T-helper 1 cell (primary cell): ENCODE results near the gene TNFRSF1B.
A peak's percentile ranks its signal among the peaks of the same experiment; 100 is the strongest.

Experiments
- DNase-seq, 5 donors: peaks; one replicate each; pipeline ENCODE4 v3.0.0-alpha.2; 2012 to 2020

The TNFRSF1B gene

DNA sequence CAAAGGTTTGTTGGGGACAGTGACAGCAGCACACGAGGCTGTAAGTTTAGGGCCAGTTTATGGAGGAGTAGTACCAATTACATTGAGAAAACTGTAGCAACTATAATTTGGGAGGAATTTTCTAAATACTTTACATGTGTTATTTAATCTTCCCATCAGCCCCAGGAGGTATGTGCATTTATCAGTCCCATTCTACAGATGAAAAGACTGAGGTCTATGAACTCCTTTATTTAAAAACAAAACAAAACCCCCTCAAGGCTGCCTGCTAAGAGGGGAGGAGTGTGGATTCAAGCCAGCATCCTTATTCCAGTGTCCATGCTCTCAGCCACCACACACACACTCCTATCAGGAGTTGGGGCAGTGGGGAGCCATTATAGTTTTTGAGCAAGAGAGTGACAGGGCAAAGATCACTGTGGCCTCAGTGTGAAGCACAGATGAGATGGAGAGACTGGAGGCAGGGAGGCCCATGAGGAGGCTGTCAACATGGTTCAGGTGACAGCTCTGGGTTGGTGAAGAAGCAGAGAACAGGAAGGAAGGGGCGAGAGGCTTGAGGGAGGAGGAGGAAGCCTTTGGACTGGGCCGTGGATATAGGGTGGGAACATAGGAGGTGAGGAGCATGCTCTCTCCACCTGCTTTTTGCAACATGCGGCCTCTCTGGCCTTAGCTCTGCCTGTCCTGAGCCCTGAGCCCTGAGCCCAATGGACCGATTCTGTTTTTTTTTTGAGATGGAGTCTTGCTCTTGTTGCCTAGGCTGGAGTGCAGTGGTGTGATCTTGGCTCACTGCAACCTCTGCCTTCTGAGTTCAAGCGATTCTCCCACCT is 9.7 kb downstream of the TNFRSF1B start:
- DNase-seq, result no peak

DNA sequence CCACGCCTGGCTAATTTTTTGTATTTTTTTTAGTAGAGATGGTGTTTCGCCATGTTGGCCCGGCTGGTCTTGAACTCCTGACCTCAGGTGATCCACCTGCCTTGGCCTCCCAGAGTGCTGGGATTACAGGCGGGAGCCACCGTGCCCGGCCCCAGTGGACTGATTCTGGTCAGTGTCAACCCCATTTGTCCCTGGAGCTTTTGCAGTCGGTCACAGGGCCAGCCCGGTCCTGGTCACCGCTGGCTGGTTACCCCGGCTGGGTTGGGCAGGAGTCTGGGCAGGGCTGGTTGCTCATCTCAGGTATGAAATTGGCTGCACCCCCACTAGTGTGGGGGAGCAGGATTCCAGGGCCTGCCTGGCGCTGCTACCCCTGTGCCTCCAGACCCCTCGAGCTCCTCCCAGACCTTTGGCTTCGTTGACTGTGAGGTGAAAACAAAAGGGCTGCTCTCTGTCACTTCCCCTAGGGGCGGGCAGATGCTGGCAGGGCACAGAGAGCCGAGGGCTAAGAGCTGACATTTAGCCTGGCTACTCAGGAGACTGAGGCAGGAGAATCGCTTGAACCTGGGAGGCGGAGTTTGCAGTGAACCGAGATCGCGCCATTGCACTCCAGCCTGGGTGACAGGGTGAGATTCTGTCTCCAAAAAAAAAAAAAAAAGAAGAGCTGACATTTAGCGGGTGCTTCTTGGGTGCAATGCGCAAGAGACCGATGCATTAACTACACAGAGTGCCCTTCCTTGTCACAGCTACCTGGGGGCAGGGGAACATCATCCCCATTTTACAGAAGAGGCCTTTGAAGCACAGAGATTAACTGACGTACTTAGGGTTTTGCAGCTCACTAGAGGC is 10.6 kb downstream of the TNFRSF1B start:
- DNase-seq, result peak in 1 of 5 donors; percentile 42

DNA sequence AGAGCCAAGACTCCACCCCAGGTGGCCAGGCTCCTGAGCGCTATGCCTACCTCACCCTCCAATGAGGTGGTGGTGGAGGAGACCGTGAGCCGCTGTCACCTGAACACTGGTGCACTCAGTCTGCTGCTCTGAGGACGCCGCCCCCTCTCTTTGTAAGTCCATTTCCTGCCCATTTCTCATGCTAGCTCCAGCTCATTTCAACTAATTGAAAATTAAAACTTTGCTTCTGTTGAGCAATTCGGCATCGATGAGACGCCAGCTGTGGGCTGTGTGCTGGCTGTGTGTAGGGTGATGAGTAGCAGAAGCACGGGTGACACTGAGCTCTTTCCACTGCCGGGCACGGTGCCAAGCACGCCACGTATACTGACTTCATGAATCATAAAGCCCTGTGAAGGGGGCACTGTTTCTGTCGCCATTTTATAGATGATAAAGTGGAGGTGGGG is 11.2 kb downstream of the TNFRSF1B start:
- DNase-seq, result peak; percentile 77 to 87 (median 83)

DNA sequence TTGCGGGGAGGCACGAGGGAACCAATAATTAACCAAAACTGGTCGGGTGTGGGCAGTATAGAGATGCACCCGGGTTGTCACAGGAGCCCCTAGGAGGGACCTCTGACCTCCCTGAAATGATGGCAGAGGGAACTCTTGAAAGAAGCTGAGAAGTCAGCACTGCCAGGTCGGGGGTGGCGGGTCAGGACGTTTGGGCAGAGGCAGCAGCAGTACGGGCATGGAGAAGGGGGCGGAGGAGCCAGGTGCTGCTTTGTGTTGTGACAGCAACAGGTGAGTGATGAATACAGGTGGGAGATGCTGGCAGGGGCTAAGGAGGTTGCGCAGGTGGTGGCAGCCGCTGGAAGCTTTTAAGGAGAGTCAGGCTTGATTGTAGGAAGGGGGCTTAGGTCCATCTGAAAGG is 11.7 kb downstream of the TNFRSF1B start:
- DNase-seq, result no peak

DNA sequence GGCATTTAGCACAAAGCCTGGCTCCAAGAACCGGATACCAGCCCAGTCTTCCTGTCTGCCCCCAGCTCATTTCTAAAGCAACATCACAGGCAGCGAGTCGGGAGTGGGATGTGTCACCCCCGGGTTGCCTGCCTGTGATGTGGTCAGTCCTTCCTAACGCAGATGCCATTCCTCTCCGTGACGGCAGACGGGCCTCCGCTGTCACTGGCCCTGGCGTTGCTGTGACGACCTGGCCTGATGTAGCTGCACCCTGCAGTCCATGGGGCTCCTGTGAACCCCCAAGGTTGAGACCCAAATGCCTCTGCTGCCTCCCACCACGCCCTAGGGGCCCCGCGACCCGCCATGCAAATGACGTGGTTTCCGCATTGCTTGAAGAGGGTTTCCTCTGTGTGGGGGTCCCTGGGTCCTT is 12.3 kb downstream of the TNFRSF1B start:
- peak; percentile 73 to 89 (median 82) for DNase-seq

DNA sequence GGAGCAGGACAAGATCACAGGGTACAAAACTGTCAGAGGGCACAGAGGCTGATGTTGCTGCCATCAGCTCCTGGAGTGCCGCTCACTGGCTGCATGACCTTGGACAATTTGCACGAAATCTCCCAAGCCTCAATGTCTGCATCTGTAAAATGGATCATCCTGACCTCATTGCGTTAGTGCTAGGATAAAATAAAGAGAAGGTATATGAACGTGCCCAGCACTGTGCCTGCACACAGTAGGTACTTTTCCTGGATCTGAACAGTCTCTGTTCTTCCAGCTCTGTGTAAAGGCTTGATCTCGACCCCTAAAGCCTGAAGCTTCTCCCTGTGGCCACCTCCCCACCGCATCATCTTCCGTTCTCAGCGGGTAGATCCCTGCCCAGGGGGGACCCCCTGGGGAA is 12.9 kb downstream of the TNFRSF1B start:
- no peak for DNase-seq

DNA sequence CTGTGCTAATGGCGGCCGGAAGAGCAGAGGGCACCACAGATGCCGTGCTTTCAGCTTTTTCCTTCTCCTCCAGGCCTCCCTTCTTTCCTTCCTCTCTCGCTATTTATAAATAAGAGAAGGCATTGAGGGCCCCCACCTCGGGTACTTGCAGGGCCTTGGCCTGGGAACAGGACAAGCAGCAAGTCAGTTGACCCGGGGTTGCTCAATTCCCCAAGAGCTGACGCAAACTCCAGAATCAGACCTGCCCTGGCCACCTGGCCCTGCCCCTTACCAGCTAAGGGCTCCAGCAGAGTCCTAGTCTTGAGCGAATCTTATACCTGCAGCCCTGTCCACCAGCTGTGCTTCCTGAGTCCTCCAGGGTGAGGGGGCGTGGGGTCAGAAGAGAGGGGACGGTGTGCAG is 13.5 kb downstream of the TNFRSF1B start:
- DNase-seq, result no peak

DNA sequence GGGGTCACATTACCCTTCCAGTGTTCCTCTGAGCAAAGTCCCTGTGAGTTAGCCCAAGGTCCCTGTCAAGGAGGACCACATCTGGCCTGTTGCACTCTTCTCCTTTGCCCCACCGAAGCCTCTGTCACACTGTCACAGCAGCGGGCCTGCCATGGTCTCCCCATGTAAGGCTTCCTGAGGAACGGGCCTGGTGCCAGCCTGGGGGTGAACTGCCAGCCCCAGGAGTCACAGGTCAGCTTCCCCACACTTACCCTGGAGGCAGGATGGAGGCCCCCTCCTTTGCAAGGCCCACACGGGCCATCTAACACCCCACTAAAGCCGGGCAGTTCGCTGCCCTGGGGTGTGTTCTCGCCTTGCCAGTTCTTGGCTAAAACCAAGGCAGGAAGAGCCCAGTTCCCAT is 14.1 kb downstream of the TNFRSF1B start:
- DNase-seq, result no peak

DNA sequence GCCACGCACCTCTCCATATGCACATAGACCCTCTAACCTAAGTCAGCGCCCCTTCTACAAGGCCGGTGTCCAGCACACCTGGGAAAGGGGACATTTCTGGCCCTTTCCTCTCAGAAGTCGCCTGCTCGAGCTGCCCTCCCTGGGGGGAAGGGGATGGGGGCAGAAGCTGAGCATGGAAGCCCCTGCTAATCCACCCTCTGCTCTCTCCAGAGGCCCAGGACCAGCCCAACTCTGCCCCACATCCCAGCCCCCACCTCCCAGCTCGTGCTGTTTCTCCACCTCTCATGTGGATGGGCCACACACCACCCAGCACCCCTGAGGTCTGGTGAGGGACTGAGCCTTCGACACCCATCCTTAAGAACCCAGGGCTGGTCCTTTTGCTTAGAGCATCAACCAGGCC is 14.8 kb downstream of the TNFRSF1B start:
- no peak for DNase-seq

DNA sequence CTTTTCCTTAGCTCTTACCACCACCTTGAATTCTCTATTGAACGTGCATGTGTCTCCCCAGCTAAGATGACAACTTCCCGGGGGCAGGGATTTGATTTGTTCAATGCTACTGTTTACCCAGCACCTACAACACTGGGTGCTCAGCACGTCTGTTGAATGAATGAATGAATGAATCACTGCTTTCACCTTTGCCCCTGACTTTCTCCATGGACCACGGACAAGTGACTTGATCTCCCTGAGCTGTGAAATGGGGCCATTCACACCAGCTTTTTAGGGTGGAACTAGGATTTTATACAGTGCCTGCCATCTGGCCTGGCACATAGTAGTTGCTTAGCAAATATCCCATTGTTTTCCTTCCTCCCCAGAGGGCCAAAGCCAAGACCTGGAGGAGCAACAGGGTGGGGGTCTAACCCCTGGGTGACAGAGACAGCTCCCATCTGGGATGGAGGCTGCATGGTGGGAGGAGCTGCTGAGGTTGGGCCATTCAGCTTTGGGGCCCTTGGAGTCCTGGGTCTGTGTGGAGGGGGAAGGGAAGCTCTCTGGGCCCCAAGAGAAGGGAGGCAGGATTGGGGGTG is 15.7 kb downstream of the TNFRSF1B start:
- DNase-seq, result no peak

DNA sequence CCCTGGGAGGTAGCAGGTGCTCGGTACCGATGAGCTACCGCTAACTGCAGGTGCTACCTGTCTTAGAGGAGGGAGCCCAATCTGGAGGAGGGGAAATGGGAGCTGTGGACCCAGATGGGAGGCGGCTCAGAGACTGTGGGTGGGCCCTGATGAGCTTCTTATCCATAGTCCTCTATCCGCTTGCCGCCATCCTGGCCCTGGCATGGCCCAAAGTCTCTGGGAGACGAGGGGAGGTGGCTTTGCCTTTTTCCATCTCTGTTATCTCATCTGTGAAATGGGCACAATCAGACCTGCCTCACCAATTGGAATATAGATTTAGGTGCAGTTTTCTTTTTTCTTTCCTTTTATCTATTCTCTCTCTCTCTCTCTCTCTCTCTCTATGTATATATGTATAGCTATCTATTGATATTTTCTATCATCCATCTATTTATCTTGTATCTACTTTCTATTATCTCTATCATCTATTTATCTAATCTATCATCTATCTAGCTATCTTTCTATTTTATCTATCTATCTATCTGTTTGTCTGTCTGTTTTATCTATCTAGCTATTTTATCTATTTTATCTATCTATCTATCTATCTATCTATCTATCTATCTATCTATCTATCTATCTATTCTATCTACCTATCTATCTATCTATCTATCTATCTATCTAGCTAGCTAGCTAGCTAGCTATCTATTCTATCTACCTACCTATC is 16.5 kb downstream of the TNFRSF1B start:
- no peak for DNase-seq

DNA sequence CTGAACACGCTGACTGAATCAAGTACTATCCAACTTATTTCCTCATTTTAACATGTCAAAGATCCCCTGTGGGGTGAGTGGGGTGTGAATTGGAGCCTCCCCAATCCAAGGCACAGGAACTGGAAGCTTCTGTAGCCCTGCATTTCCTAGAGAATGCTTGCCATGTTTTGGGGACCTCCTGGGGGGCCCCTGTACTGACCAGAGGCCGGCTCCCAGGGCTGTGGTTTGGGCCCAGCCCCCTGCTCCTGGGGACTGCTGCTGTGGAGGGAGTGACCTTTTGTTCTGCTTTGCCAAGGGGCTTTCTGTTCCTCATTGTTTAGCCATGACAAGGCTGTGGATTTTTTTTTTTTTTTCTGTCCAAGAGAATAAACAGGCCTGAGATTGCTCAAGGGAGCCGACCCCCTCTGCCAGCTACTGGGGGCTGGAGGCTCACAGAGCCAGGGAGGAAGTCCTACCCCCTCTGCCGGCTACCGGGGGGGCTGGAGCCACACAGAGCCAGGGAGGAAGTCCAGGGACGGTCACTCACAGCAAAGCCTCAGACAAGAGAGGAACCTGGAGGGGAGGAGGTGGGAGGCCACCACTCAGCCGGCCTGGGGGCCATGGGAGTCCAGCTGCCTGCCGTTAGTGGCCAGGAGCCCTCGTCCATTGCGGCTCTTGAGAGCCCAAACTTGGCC is 17.4 kb downstream of the TNFRSF1B start:
- DNase-seq, result no peak

DNA sequence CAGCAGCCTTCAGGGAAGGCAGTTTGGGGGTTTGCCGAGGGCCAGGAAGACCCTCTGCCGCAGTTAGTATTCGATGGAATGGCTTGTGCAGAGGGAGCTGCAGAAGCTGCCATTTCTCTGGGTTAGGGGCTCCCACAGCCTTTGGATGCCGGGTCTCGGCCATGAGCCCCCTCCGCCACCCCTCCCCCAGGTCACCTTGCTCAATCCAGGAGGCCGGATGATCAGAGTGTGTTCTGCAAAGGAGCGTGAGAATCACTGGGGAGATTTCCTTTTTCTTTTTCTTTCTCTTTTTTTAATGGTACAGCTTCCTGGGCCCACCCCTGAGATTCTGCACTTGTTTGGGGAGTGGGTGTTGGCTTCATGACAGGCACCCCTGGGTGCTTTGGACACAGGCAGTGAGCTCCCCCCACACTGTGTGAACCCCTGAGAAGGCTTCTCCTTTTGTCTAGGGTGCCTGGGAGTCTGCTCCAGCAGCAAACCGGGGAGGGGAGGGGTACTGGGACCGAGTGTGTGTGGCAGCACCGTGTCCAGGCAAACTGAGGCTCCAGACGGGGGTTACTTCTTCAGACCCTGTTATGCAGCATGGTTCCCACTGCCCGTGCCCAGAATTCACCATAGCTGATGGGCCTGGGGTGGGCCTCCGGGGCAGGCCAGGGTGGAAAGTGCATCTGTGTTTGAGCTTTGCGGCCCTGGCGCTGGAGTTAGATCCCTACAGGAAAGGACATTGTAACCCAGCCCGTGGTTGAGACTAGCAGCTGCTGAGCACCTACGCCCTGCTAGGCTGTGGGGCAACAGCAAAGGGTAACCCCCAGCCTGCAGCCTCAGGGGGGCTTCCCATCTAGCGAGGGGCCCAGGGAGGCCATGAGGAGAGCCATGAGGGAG is 18.5 kb downstream of the TNFRSF1B start:
- DNase-seq, result no peak

DNA sequence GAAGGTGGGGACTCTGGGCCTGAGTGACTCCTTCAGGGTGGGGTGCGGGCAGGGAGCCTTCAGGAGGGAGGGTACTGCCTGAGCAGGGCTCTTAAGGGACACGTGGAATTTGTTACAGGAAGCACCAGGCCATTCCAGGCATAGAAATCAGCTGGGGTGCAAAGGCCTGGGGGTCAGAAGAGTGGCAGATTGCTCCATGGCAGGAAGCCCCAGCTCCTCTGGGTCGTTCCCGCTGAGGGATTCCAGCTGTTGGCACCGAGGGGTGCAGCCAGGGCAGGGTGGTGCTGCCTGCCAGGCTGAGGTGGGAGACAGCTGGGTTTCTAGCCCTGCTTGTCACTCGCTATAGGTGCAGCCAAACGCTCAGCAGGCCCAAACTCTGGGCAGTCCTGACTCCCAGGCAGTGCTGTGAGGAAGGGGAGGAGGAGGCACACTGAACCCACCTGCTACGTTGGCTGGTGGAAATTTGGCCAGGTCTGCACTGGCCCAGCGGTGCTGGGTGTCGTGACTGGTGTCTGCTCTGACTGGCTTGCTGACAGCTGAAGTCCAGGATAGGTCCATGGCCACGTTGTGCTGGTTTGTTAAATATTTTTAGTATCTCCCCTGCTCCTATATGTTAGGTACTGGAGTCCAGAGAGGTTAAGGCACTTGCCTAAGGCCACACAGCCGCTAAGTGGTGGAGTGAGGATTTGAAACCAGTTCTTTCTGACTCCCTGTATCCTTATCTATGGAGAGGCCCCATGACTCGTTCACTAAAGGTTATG is 19.3 kb downstream of the TNFRSF1B start:
- DNase-seq, result no peak

DNA sequence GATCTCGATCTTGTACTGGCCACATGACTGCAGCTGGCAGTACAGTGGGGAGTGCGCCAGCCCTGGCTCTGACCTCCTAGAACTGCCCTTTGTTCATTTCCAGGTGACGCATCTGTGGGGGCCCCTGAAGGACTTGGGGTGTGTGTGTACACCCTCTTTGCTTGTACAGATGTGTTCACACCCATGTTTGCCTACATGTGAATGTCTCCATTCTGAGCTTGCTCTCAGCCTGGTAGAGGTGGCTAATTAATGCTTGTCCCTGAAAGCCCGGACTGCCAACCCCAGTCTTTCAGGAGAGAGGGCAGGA is 19.8 kb downstream of the TNFRSF1B start:
- no peak for DNase-seq

DNA sequence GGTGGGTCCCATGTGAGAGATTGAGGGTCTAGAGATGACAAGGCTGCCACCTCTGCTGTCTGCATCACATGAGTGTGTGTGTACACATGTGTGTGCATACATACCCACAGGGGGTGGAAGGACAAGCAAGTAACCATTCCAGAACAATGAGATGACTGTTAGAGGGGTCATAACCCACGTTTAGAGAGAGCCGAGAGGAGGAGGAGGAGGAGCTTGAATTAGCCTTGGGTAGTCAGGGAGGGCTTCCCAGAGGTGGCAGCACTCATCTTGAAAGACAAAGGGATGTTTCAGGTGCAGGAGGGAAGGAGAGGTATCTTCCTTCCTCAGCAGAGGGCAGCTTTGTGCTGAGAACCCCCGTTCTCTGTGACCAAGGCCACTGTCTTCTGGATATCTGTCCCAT is 21.3 kb downstream of the TNFRSF1B start:
- DNase-seq, result no peak

DNA sequence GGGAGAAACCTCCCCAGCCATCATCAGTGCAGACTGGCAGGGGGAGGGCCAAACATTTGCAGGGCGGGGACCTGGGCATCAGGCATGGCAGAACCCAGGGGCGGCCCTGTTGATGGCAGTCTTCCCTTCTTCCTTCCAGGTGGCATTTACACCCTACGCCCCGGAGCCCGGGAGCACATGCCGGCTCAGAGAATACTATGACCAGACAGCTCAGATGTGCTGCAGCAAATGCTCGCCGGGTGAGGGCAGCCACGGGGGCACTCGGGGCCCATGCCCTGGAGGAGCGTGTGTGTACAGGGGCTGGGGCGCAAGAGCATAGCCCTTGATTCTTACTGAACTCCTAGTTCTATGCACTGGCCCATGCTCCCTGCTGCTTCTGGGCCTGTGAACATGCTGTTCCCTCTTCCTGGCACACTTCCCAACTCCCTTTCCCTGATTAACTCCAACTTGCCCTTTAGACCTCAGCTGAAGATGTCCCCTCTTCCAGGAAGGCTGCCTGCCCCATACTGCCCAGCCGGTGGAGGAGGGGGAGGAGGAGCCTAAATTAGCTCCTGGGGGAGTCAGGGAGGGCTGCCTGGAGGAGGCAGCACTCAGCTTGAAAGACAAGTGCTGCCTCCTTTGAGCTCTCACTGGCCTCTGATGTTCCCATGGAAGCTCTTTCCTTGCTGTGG is 22.0 kb downstream of the TNFRSF1B start:
- DNase-seq, result no peak

DNA sequence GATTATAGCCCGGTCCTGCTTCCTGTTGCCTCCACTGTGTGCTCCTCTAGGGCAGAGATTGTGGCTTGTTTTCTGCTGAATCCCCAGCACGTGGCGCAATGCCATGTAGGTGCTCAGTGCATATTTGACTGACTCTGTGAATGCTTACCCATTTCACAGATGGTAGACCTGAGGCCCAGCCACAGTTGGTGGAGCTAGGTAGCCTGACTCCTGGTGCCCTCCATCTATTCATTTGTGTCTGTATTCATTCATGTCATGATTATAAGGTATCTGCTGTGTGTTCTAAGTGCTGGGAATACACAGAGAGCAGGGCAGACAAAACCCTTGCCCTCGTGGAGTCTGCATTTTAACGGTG is 22.5 kb downstream of the TNFRSF1B start:
- no peak for DNase-seq

DNA sequence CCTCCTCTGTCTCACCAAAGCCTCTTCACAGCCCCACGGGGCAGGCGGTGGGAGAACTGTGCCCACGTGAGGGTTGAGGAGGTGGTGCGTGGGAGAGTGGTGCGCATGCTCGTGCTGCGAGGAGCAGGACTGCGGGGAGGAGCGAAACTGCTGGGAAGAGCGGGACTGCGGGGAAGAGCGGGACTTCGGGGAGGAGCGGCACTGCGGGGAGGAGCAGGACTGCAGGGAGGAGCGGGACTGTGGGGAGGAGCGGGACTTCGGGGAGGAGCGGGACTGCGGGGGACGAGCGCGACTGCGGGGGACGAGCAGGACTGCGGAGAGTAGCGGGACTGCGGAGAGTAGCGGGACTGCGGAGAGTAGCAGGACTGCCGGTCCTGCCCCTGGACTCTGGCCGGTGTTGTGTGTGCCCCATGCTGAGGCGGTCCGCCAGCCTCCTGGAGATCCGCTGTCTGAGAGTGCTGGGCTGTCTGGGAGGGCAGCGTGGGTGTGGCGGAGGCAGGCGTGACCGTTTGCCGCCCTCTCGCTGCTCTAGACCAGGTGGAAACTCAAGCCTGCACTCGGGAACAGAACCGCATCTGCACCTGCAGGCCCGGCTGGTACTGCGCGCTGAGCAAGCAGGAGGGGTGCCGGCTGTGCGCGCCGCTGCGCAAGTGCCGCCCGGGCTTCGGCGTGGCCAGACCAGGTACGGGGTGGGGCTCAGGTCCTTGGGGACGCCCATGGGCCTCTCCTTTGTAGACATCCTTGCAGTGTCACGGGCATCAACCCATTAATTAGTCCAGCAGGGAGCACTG is 24.6 kb downstream of the TNFRSF1B start:
- no peak for DNase-seq
